HG03025 (cell line): Measurements from ENCODE around the gene ZNF280A.

Experiments
- ATAC-seq: cut with Tn5 transposase; IDR thresholded peaks from one replicate; pipeline ENCODE4 v1.9.1; 2021; ENCODE audit warnings: mild to moderate bottlenecking, moderate library complexity; ENCODE audit not compliant: unreplicated experiment, low FRiP score

ZNF280A gene, protein sequence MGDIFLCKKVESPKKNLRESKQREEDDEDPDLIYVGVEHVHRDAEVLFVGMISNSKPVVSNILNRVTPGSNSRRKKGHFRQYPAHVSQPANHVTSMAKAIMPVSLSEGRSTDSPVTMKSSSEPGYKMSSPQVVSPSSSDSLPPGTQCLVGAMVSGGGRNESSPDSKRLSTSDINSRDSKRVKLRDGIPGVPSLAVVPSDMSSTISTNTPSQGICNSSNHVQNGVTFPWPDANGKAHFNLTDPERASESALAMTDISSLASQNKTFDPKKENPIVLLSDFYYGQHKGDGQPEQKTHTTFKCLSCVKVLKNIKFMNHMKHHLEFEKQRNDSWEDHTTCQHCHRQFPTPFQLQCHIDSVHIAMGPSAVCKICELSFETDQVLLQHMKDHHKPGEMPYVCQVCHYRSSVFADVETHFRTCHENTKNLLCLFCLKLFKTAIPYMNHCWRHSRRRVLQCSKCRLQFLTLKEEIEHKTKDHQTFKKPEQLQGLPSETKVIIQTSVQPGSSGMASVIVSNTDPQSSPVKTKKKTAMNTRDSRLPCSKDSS

DNA sequence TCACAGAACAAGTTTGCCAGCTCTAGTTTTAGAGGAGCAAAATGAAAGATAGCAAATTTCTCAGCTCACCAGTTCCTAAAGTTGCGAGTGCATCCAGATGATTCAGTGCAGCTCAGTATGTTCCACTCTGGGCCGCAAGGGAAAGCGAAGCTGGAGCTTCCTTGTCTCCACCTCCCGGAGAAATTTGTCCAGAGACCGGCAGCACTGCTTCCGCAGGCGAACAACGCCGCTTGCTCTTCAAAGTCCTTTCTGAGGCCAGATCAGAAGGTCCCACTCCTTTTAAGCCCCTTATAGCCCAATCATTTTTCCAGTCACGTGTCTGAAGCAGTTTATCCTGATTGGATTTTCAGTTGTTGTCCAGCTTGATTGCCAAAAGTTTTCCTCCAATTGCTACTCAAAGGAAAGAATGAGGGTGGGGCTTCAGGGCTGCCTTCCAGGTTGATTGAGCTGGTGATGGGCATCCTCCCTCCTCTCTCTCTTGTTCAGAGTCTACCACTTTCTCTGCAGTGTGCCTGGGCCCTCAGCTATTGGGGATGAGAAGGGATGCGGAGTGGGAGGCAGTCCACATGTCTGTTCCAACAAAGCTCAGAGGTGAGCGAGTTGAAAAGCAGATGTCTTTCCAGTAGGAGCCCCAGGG lies at the start of gene ZNF280A:
ZNF280A (minus strand) TSS at position 251 of the 637 bp plus-strand sequence. CDS start 4,640 bp downstream, outside the sequence.
- no peak for ATAC-seq

DNA sequence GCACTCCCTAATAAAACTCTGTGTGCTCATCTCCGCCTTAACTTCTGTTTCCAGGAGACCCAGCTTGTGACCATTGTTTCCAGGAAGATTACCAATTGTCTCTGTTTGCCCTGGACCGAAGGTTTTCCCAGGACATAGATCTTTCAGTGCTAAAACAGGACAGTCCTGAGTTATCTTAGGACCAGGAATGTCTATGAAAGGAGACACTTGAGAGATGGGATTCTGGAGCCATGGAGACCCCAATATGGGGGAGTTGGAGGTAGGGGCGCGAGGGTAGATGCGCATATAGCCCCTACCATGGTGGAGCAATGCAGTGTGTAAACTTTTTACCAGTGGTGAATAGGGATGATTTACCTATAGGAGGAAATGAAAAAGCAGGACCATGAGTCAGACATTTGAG lies 49.1 kb upstream of the ZNF280A start:
- ATAC-seq = no peak

DNA sequence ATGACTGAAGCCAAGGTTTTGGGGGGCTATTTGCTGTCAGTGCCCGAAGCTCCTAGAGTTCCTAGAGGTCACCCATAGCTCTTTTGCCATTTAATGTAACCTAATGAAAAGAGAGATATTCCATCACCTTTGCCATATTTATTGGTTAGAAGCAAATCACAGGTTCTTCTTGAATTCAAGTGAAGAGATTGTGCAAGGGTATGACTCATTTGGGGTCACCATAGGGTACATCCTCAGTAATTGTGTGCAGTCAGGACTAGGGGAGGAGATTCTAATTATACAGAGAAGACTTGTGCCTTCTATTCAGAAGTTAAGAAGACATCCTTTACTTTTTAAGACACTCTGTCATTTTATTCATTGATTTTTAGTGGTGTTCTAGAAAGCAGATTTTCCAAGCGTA lies 45.9 kb upstream of the ZNF280A start:
- no peak for ATAC-seq

DNA sequence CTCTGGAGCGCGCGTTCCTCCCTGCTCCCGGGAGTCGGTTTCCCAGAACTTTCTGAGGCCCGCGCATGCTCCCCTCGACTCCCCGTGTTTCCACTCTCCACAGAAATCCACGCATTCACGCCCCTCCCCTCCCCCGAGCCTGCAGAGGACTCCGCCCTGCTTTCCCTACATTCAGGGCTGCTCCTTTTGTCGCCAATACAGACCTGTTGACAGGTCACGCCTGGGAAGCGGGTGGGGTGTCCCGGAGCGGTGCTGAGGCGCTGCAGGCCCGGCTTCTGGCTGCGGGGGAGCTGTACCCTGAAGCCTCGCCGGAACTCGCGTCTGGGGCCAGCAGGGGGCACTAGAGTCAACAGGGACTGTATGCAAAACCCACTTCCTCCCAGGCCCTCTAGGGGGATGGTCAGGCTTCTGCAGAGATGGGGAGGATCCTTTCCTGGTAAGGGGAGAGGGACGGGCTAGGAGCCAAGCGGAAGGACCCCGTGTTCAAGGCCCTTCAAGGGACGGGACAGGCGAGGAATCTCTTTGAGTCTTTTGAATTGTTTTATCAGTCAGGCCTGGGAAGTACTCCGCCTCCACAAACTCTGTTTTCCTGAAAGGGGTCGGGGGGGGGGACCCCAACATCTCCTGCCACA lies 39.0 kb upstream of the ZNF280A start, which contains the start of gene PRAME:
PRAME (minus strand) TSS at position 294 of the 632 bp plus-strand sequence. CDS start 2,433 bp downstream, outside the sequence.
- no peak for ATAC-seq

DNA sequence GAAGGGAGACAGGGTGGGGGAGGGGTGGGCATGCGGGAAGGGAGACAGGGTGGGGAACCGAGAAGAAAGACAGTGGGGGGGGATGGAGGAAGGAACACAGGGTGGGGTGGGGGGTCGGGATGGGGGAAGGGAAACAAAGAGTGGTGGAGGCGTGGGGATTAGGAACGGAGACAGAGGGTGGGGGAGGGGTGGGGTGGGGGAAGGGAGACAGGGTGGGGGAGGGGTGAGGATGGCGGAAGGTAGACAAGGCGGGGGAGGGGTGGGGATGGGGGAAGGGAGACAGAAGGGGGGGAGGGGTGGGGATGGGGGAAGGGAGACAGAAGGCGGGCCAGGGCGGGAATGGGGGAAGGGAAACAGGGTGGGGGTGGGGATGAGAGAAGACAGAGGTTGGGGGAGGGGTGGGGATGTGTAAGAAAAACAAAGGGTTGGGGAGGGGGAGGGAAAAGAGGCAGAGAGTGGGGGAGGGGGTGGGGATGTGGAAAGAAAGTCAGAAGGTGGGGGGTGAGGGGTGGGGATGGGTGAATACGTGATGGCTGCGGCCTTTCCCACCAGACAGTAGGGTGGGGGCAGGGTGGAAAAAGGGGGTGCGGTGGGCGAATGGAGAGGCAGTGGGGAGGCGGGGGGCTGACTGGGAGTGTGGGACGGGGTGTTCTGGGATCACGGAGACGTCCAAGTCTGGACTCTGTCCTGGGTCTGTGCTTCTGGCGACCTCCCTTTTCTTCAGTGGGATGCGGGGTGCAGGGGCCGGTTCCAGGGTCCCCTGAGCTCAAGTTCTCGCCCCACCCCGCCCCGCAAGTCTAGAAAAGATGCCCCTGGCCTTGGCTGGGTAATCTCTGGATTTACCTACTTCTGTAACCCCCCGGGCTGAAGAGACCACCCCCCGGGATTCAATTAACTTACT lies 38.3 kb upstream of the ZNF280A start:
- no peak for ATAC-seq

DNA sequence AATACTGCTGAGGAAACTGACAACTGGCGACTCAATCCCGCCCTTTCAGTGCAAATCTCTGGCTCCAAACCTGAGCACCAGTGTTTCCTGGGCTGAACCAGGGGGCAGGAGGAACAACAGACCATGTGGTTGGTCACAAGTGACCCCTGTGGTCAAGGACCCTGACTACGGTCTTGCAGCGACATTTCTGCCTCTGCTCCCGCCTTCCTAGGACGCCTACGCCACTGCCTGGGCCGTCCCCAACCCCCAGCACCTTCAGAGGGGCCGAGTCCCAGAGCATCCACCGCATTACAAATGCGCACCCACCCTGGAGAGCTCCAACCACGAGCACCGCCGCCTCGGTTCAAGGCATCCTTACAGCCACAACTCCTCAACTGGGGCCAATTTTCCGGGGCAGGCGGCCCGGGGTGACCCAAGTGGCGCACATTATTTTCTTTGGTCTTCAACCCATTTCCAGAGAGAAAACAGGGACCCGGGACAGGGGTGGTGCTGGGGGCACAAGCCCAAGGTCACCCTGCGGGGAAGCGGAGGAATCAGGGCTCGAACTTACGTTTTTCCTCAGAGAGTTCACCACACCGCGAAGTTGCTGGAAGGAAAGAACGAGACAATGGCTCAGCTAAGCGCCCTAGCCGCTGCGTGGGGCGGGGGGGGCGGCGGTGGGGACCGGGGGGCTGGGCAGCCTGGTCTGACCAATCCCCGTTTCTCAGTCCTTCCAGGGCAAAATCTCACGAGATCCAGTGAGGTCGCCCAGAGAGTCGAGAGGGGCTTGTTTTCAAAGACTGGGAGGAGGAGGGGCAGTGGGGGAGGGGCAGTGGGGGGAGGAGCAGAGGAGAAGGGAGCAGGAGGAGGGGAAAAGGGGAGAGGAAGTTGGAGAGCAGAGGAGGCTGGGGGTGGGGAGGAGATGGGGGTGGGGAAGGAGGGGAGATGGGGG lies 37.2 kb upstream of the ZNF280A start:
- ATAC-seq = no peak

DNA sequence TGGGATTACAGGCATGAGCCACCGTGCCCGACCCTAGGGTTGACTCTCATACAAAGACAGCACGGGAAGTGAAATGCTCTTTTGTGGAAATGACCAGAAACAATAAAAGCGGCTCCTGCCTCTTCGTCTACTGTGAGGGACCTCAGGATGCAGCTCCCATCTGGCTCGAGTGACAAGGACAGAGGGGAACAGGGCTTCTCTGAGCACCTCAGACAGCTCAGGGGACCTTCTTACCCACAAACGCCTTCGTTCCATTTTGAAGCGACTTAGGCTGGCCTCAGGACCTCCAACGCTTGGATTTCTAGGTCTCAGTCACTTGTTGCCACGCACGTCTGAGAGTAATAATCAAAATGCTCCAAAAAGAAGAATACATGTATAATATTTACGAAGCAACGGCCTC lies 36.5 kb upstream of the ZNF280A start:
- no peak for ATAC-seq

DNA sequence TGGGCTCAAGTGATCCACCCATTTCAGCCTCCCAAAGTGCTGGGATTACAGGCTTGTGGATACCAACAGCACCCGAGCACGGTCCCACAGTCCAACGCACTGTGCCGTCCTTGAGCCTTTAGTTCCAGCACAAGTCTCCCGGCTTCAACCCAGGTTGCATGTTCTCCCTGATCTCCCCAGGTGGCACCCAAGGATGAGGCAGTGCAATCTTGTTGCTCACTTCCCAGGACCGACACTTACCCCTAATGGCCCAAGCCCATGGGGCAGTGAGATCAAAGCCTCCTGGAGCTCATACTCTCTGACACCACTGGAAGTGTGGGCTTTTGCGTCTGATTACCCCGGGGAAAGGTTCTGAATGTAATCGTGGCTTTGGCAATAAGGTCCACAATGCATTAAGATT lies 35.5 kb upstream of the ZNF280A start:
- ATAC-seq = no peak

DNA sequence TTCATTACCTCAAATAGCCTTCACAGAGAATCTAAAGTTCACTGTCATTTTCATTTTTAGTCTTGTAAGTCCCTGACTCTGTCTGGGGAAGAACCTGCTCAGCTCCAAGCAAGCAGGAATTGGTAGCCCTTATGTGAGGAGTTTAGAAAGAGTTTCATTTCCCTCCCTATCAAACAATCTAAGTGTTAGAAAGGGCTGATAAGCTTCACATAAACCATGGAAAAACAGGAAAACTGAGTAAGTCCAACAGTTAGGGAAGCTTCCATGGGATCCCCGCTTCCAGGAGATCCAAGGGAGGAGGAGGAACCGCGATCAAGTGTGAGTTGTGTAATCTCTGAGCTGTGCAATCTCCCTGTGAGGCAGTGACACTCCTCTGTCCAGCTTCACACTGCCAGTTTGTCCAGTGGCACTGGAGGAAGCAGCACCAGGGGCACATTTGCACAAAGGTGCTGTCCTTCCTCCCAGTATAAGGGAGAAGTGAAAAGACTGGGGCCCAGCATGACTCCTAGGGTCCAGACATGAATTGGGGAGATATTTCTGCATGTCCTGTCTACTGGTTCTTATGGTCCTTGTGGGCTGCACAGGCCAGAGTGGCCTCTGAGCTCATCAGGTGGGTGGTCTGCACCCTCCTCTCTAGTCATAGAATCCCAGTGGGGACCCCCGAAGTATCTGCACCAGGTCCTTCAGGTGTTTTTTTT lies 34.7 kb upstream of the ZNF280A start:
- no peak for ATAC-seq

DNA sequence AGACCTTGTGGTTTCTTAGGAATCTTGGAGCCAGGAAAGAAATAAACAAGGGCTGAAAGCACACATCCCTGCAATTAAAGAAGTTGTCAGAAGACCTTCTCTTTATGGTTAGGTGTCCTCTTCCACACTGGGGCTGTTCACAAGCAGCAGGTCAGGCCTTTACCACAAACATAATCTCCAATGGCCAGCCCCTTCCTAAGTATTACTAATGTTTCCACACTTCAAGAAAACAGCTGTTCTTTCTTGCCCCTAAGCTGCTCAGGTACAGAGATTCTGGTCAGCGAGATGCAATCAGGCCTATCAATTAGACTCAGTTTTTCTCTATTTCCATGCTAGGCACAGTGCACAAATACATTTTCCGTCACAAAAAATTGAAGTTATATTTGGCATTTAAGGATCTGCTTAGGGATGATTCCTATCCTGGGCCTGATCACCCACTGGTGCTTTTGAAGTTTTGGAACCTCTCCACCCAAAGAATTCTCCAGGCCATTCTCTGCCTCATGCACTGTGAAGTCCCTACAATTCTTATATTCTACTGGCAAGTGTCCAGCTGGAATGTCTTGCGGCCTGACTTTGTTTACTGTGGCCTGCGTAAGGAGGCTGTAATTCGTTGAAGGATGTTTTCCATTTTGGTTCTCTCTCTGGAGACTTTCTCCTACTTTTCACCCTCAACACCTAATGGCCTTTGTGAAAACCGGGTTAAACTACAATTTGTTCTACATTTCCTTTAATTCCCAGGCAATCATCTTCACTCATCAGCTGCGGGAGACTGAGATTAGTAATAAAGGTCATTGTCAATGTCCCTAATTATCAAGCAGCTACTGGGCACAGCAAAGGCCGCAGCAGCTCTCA lies 33.9 kb upstream of the ZNF280A start:
- no peak for ATAC-seq

DNA sequence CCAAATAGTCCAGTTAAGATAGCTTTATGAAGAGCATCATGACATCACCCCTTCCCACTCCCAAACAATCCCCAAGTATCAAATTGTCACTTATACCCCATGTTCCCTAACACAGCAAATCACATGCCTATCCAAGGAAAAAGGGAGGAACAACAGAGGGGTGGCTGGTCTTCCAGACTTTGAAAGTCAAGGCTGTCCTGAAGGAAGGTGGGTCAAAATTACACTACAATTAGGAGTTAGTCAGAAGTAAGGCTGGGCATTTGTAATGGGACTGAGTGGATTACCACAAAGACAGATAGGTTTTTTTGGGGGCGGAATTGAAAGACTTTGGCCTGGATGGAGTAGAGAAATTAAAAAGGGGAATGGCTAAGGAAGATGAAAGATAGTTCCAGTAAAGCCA lies 33.1 kb upstream of the ZNF280A start:
- no peak for ATAC-seq

DNA sequence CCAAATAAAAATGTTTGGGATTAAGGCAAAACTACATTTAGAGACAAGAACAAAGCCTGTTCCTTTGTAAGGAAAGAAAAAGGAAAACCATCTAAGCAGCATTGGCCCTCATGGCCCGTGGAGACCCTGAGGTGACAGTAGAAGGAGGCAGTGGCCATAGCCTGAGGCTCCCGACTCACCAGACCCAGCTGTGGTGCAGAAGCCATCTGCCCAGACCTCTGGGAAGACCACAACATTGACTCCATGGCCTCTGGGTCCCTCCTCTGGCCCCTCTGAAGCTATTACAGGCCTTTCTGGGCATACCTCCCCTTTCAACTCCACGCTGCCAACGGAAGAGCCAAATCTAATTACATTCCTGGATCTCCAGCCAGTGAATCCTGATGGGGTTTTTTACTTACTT lies 32.6 kb upstream of the ZNF280A start:
- ATAC-seq = no peak

DNA sequence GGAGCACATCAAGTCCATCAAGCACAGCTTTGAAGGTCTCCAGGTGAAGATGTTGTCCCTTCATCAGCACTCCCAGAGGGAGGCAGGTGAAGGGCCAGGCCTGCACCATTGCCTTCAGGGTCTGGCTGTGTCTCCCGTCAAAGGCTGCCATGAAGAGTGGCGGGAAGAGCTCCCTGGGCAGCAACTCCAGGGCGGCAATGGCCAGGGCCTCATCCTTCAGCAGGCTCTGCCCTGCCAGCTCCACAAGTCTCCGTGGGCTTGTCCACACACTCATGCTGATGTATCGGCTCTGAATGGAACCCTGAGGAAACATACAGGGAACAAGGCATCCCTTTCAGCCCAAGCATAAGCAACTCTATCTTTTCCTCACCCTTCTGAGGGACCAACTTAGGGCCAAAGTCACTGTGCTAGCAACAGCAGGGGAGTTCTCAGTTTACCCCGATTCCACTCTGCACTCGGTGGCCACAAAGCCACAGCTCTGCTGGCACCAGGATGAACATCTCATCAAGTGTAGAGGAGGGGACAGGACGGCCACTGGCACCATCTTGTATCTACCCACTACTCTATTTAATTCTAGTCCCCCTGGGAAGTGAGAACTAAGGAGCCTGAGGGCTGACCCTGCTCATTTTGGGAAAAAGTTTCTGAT lies 30.8 kb upstream of the ZNF280A start:
- no peak for ATAC-seq

DNA sequence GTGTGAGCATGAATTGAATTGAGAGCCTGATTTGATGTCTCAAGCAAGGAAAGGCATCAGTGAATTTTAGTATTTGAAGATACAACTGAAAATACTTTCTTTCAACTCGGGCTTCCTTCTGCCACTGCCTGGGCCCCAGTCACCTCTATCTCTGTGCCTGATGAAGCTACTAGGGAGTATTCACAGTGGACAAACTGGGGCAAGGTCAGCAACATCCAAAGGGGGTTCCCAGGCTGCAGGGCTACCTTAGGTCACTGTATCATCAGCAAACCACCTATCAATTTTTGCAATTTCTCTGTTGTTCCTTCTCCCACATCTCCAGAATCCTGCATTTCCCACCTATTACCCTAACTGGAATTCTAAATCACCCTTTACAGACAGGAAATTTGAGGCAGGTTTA lies 28.8 kb upstream of the ZNF280A start:
- no peak for ATAC-seq

DNA sequence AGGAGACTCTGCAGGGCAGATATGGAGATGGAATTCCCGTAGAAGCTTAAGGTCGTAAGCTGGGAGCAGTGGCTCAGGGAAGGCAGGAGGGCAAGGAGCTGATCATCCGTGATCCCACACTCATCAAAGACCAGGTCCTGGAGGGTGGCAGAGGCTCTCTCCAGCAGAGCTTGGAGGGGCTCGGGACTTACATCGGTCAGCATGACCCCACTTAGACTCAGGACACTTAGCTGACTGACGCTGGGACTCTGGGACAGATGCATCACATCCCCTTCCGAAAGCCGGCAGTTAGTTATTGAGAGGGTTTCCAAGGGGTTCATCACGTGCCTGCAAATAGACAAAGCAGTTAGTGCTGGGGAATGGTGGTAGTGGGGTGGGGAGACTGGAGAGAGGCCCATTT lies 28.2 kb upstream of the ZNF280A start:
- ATAC-seq = no peak

DNA sequence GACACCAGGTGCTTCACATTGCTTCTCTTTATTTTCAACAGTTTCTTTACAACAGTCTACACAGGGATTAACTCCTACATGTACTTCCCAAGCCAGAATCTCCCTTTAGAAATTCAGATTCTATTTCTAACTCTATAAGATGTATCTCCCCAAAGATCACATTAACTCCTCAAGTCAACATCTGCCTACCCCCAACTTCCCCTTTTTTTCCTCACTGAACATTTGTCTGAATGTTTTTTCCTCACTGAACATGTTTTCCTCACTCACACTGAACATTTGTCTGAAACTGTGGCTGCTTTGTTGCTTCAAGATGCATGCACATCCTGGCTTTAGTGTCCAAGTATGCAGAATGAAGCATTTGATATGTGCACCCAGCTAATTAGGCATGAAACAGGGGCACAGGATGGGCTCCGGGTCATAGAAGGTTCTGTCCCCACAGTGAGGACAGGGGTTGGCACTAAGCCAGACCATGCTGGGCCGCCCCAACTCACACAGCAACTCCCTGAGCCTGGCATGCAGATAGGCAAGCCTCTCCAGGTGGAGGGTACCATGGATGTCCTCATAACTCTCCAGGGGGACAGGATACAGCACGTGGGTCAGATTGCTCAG lies 27.7 kb upstream of the ZNF280A start:
- no peak for ATAC-seq

DNA sequence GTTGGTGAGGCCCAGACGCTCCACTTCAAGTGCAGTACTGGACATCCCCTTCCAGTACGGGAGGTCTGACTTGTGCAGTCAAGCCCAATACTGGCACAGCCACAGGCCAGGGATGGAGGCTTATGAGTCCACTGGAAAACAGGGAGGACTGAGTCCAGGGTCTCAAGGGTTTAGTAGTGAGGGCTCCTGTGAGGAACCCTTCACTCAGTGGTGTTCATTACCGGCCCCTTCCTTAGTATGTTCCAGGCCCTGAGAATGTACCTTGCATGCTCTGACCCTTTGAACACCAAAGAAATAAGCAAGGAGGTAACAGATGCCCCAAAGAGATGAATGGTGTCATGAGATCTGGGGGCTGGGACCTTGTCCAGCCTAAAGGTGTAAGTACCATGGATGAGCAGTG lies 27.2 kb upstream of the ZNF280A start:
- ATAC-seq = no peak
